Spleen (tissue), 11 donors: ENCODE data around the gene RNF121. TPM values are rescaled to one million over a fixed set of nuclear protein-coding genes. Genes with fewer than 3 reads are reported as not detected.

Experiments used
- DNase-seq: peaks from one replicate; pipeline ENCODE4 v3.0.0-alpha.2; 2020
- H3K27ac ChIP-seq, 8 donors: fragments of 200-600 bp; sonication (generic) in 7 of 8; 1 replicate in 4 of 8; 2 replicates in 4 of 8; pipeline versions ENCODE4 v1.5.0 to v1.8.0; 2016 to 2021; ENCODE audit warnings: inconsistent platforms in 4 of 8, mild to moderate bottlenecking in 4 of 8, moderate library complexity in 1 of 8
- H3K27me3 ChIP-seq, 7 donors: fragments of 200-600 bp; sonication (generic) in 6 of 7; replicated peaks in 1 of 7; 1 replicate in 4 of 7; 2 replicates in 3 of 7; pipeline versions ENCODE4 v1.5.0 to v1.8.0; 2016 to 2021; ENCODE audit warnings: inconsistent platforms in 3 of 7, mild to moderate bottlenecking in 1 of 7
- H3K36me3 ChIP-seq, 6 donors: fragments of 200-600 bp; sonication (generic) in 5 of 6; 1 replicate in 4 of 6; 2 replicates in 2 of 6; pipeline versions ENCODE4 v1.5.0 to v1.8.0; 2016 to 2021; ENCODE audit warnings: inconsistent platforms in 2 of 6
- H3K4me1 ChIP-seq, 6 donors: fragments of 200-600 bp; sonication (generic) in 5 of 6; 1 replicate in 3 of 6; 2 replicates in 3 of 6; pipeline versions ENCODE4 v1.5.0 to v1.8.0; 2016 to 2021; ENCODE audit warnings: inconsistent platforms in 3 of 6
- H3K4me3 ChIP-seq, 8 donors: fragments of 200-600 bp; sonication (generic) in 7 of 8; 1 replicate in 4 of 8; 2 replicates in 4 of 8; pipeline versions ENCODE4 v1.5.0 to v1.8.0; 2016 to 2021; ENCODE audit warnings: inconsistent platforms in 4 of 8, mild to moderate bottlenecking in 4 of 8, moderate library complexity in 2 of 8
- H3K9me3 ChIP-seq, 8 donors: fragments of 200-600 bp; sonication (generic) in 7 of 8; 1 replicate in 4 of 8; 2 replicates in 4 of 8; pipeline versions ENCODE4 v1.5.0 to v1.8.0; 2016 to 2021; ENCODE audit warnings: inconsistent platforms in 4 of 8
- CTCF ChIP-seq, 11 experiments: fragments of 200-600 bp in 7 of 11; fragments of 450-650 bp in 4 of 11; sonication (generic) in 4 of 11; IDR thresholded peaks in 8 of 11; conservative IDR thresholded peaks in 3 of 11; 1 replicate in 7 of 11; 2 replicates in 4 of 11; pipeline versions ENCODE4 v1.4.0 to v1.8.0; 2016 to 2021; ENCODE audit warnings: antibody characterized with exemption in 11 of 11, inconsistent platforms in 4 of 11, mild to moderate bottlenecking in 1 of 11
- POLR2A ChIP-seq, 3 donors: fragments of 450-650 bp; IDR thresholded peaks; one replicate each; pipeline ENCODE4 v1.5.1; 2017; ENCODE audit warnings: antibody characterized with exemption in 3 of 3, mild to moderate bottlenecking in 1 of 3
- POLR2AphosphoS5 ChIP-seq, 3 donors: sonication (generic); formaldehyde crosslinking; IDR thresholded peaks; one replicate each; pipeline ENCODE4 v1.5.1; 2017; ENCODE audit warnings: antibody characterized with exemption in 3 of 3
- WGBS, 5 donors: extraction: QIAGEN DNeasy Blood & Tissue Kit in 3 of 5; methylation state at CpG; one replicate each; pipeline versions ENCODE4 v1.1.5 to v1.1.7; 2013 to 2018; 5-methylcytosine and 5-hydroxymethylcytosine counted together
- intact Hi-C: fragments of 100-400 bp; cut with DNase I; formaldehyde crosslinking; loops from one replicate; pipeline ENCODE4 v1.15.0; 2023; ENCODE audit warnings: low total_unique reads
- polyA plus RNA-seq, 3 donors: library from polyadenylated mRNA; stranded (reverse); fragments of 200-250 nt; gene quantifications; one replicate each; pipeline ENCODE4 v1.2.1, GENCODE V29; 2013
- total RNA-seq, 7 donors: library from RNA; depleted of rRNA in 3 of 7; stranded (reverse); fragments of >200 nt in 3 of 7; fragmentation: NEBNext Ultra II Directional in 4 of 7; extraction: Animal tissue kit (Norgen Biotek cat#: 25700) in 4 of 7; gene quantifications; one replicate each; pipeline versions ENCODE4 v1.1.0 to v1.2.1, GENCODE V29; 2016 to 2021
- donor health status: healthy with polysubstance abuse.
- donor health status: DM: no; HTN: no; CAD: no; lungs with moderate emphysema.
- donor health status: DM: no; HTN: no; CAD: no.
- donor health status: Bipolar disorder and iron deficiency.
- donor health status: healthy.
- donor health status: DM: no; HTN: no; CAD: no.
- donor health status: DM: yes; HTN: yes; CAD: no.

Gene RNF121
- total and polyA plus RNA-seq, 10 donors: 5.3 to 35.5 (median 27.3) TPM

- peaks cover 5 to 70% (median 56%) of the 10 kb centered on the region in 6 donors for H3K36me3 ChIP-seq
- WGBS, 5 donors: 77 to 87% (median 80%) methylated on average over 8 to 11 of the region's 11 CpGs
- no peaks in the 10 kb centered on the region for H3K9me3 ChIP-seq
- intact Hi-C loops: no loop called here
- H3K4me1 ChIP-seq: peaks cover 24 to 98% (median 66%) of the 10 kb centered on the region in 6 donors
- no peak for DNase-seq
- no peak overlapping the region for H3K4me3 ChIP-seq
- TF ChIP-seq POLR2AphosphoS5 (IDR thresholded peaks at IDR 0.05): peak; percentile 5 to 78 (median 54)
- no peak for TF ChIP-seq CTCF (IDR thresholded peaks at IDR 0.05 in 8 of 11, conservative IDR thresholded peaks at IDR 0.05 in 3 of 11)
- H3K27ac ChIP-seq: peak overlapping the region in 5 of 8 donors; percentile 17 to 90 (median 86)
- H3K27me3 ChIP-seq: no peaks in the 10 kb centered on the region
Measured at GRCh38 chr11:72001285-72001684, 72.4 kb downstream of the RNF121 start.

- H3K4me1 ChIP-seq: peaks cover 24 to 93% (median 64%) of the 10 kb centered on the region in 6 donors
- WGBS, 5 donors: 68 to 79% (median 74%) methylated on average over 10 of the region's 10 CpGs
- no peaks in the 10 kb centered on the region for H3K9me3 ChIP-seq
- TF ChIP-seq POLR2AphosphoS5 (IDR thresholded peaks at IDR 0.05) (peak in 2 of 3 donors; percentile 29), POLR2A (IDR thresholded peaks at IDR 0.05) (no peak), CTCF (IDR thresholded peaks at IDR 0.05 in 8 of 11, conservative IDR thresholded peaks at IDR 0.05 in 3 of 11) (no peak)
- no peak overlapping the region for H3K4me3 ChIP-seq
- DNase-seq: no peak
- no peaks in the 10 kb centered on the region for H3K27me3 ChIP-seq
- intact Hi-C loops: no loop called here
- H3K36me3 ChIP-seq: peaks cover 6 to 74% (median 64%) of the 10 kb centered on the region in 6 donors
- peak overlapping the region in 4 of 8 donors; percentile 17 to 90 (median 85) for H3K27ac ChIP-seq
Measured at GRCh38 chr11:72001834-72002591, 73.2 kb downstream of the RNF121 start.

- 88 to 94% (median 92%) methylated on average over 10 to 12 of the region's 12 CpGs for WGBS, 5 donors
- H3K4me3 ChIP-seq: no peak overlapping the region
- peaks cover 10 to 85% (median 75%) of the 10 kb centered on the region in 6 donors for H3K36me3 ChIP-seq
- no peaks in the 10 kb centered on the region for H3K27me3 ChIP-seq
- TF ChIP-seq CTCF (IDR thresholded peaks at IDR 0.05 in 8 of 11, conservative IDR thresholded peaks at IDR 0.05 in 3 of 11) (no peak), POLR2AphosphoS5 (IDR thresholded peaks at IDR 0.05) (no peak), POLR2A (IDR thresholded peaks at IDR 0.05) (no peak)
- intact Hi-C loops: no loop called here
- H3K9me3 ChIP-seq: no peaks in the 10 kb centered on the region
- peaks cover 22 to 85% (median 55%) of the 10 kb centered on the region in 6 donors for H3K4me1 ChIP-seq
- DNase-seq: no peak
- peak overlapping the region in 2 of 8 donors; percentile 21 to 90 for H3K27ac ChIP-seq
Measured at GRCh38 chr11:72002841-72003775, 74.3 kb downstream of the RNF121 start.
